GM12865 (cell line): Measurements from ENCODE around the gene ATG2A.
"Not testable (repeated sequence)": the region's sequence is repeated elsewhere in the genome, so short reads cannot be mapped to it uniquely, and the experiment has no call there.

ENCODE experiments used
- DNase-seq: peaks from one replicate; pipeline ENCODE4 v3.0.0; 2010; ENCODE audit warnings: low read depth
- H3K4me3 ChIP-seq: 2 replicates; pipeline ENCODE4 v1.5.1; 2011; ENCODE audit warnings: mild to moderate bottlenecking, low read depth, low read length, control low read depth
- CTCF ChIP-seq: IDR thresholded peaks from 2 replicates; pipeline ENCODE4 v1.5.1; 2011; ENCODE audit warnings: low read length, control low read depth, low read depth, inconsistent platforms; ENCODE audit not compliant: insufficient read depth; ENCODE audit errors: missing control alignments

The ATG2A gene

GRCh38 chr11:64850979-64851567, 65.9 kb downstream of the ATG2A start:
- TF ChIP-seq CTCF, result peak; percentile 30
- peak; percentile 96 for DNase-seq
- no peak overlapping the region for H3K4me3 ChIP-seq

GRCh38 chr11:64849598-64850356, 67.2 kb downstream of the ATG2A start:
- no peak overlapping the region for H3K4me3 ChIP-seq
- no peak for DNase-seq
- no peak for TF ChIP-seq CTCF

- no peak for TF ChIP-seq CTCF
- DNase-seq, result peak; percentile 69
Observed at GRCh38 chr11:64848826-64849597, 68.0 kb downstream of the ATG2A start.

GRCh38 chr11:64848214-64848825, 68.7 kb downstream of the ATG2A start:
- H3K4me3 ChIP-seq, result no peak overlapping the region
- no peak for DNase-seq
- TF ChIP-seq CTCF, result no peak

More at GRCh38 chr11:64848826-64849597, 68.0 kb downstream of the ATG2A start:
- H3K4me3 ChIP-seq, result no peak overlapping the region

- peak; percentile 96 for TF ChIP-seq CTCF
- peak; percentile 91 for DNase-seq
- no peak overlapping the region for H3K4me3 ChIP-seq
Observed at GRCh38 chr11:64846998-64847666, 69.9 kb downstream of the ATG2A start.

GRCh38 chr11:64845776-64846129, 71.3 kb downstream of the ATG2A start:
- not testable (repeated sequence) for H3K4me3 ChIP-seq, DNase-seq
